Vagina (tissue), 2 donors: ENCODE results near the gene WNT7A. TPM values are rescaled to one million over a fixed set of nuclear protein-coding genes. Genes with fewer than 3 reads are reported as not detected.
"Not testable (repeated sequence)": the region's sequence is repeated elsewhere in the genome, so short reads cannot be mapped to it uniquely, and the experiment has no call there.

Experiments
- DNase-seq, 2 donors: peaks; one replicate each; pipeline ENCODE4 v3.0.0-alpha.2; 2017; ENCODE audit errors: extremely low spot score in 2 of 2
- H3K27ac ChIP-seq: fragments of 200-600 bp; sonication (generic); one replicate; pipeline ENCODE4 v1.5.1; 2019
- H3K27me3 ChIP-seq: fragments of 200-600 bp; sonication (generic); one replicate; pipeline ENCODE4 v1.5.1; 2019
- H3K36me3 ChIP-seq, 2 donors: fragments of 200-600 bp; sonication (generic); one replicate each; pipeline ENCODE4 v1.5.1; 2017 to 2019
- H3K4me1 ChIP-seq: fragments of 200-600 bp; sonication (generic); one replicate; pipeline ENCODE4 v1.5.1; 2019
- H3K4me3 ChIP-seq, 2 donors: fragments of 200-600 bp; sonication (generic); 1 replicate in 1 of 2; 2 replicates in 1 of 2; pipeline ENCODE4 v1.5.1; 2016 to 2019
- H3K9me3 ChIP-seq: fragments of 200-600 bp; sonication (generic); one replicate; pipeline ENCODE4 v1.5.1; 2019
- CTCF ChIP-seq, 3 experiments: fragments of 450-650 bp in 2 of 3; fragments of 200-600 bp in 1 of 3; sonication (generic) in 1 of 3; IDR thresholded peaks; one replicate each; pipeline ENCODE4 v1.5.1; 2017 to 2019; ENCODE audit warnings: antibody characterized with exemption in 3 of 3, mild to moderate bottlenecking in 2 of 3, moderate library complexity in 2 of 3
- POLR2A ChIP-seq, 2 donors: fragments of 450-650 bp; IDR thresholded peaks; one replicate each; pipeline ENCODE4 v1.6.1; 2017; ENCODE audit warnings: antibody characterized with exemption in 2 of 2, mild to moderate bottlenecking in 2 of 2, moderate library complexity in 2 of 2
- POLR2AphosphoS5 ChIP-seq, 2 donors: sonication (generic); formaldehyde crosslinking; IDR thresholded peaks; one replicate each; pipeline ENCODE4 v1.9.0; 2017; ENCODE audit warnings: antibody characterized with exemption in 2 of 2, mild to moderate bottlenecking in 2 of 2, low read depth in 1 of 2; ENCODE audit not compliant: insufficient read depth in 1 of 2
- intact Hi-C: fragments of 100-400 bp; cut with DNase I; formaldehyde crosslinking; loops from one replicate; pipeline ENCODE4 v1.15.1; 2023
- total RNA-seq: library from RNA; depleted of rRNA; stranded (reverse); fragments of >200 nt; gene quantifications from one replicate; pipeline ENCODE4 v1.2.3, GENCODE V29; 2016

Gene WNT7A
- total RNA-seq, 1 donor from 2014 or later, result not detected

- intact Hi-C loops, result no loop called here
- Histone ChIP-seq H3K27me3 (no peaks in the 10 kb centered on the region), H3K36me3 (no peaks in the 10 kb centered on the region), H3K27ac (no peak overlapping the region), H3K4me3 (no peak overlapping the region), H3K9me3 (no peaks in the 10 kb centered on the region), H3K4me1 (no peaks in the 10 kb centered on the region)
- no peak for DNase-seq
- TF ChIP-seq CTCF (IDR thresholded peaks at IDR 0.05) (no peak), POLR2A (IDR thresholded peaks at IDR 0.05) (no peak)
Observed at GRCh38 chr3:13863382-13863952, 16.4 kb downstream of the WNT7A start.

GRCh38 chr3:13861461-13861860 is 18.4 kb downstream of the WNT7A start:
- Histone ChIP-seq H3K27ac (no peak overlapping the region), H3K9me3 (no peaks in the 10 kb centered on the region), H3K27me3 (no peaks in the 10 kb centered on the region), H3K4me1 (no peaks in the 10 kb centered on the region), H3K36me3 (no peaks in the 10 kb centered on the region), H3K4me3 (no peak overlapping the region)
- no peak for TF ChIP-seq CTCF (IDR thresholded peaks at IDR 0.05)
- TF ChIP-seq POLR2A (IDR thresholded peaks at IDR 0.05), result no peak
- TF ChIP-seq POLR2AphosphoS5 (IDR thresholded peaks at IDR 0.05; ENCODE audit: insufficient read depth in 1 of 2, low read depth in 1 of 2), result no peak
- intact Hi-C loops, result no loop called here
- DNase-seq, result no peak

GRCh38 chr3:13860001-13860400 is 19.9 kb downstream of the WNT7A start:
- intact Hi-C loops, result no loop called here
- DNase-seq, result no peak
- no peaks in the 10 kb centered on the region for H3K9me3 ChIP-seq
- H3K36me3 ChIP-seq, result no peaks in the 10 kb centered on the region
- H3K4me3 ChIP-seq, result no peak overlapping the region
- no peak for TF ChIP-seq CTCF (IDR thresholded peaks at IDR 0.05)
- no peak for TF ChIP-seq POLR2A (IDR thresholded peaks at IDR 0.05)
- no peak for TF ChIP-seq POLR2AphosphoS5 (IDR thresholded peaks at IDR 0.05; ENCODE audit: insufficient read depth in 1 of 2, low read depth in 1 of 2)
- H3K27ac ChIP-seq, result no peak overlapping the region
- no peaks in the 10 kb centered on the region for H3K4me1 ChIP-seq
- no peaks in the 10 kb centered on the region for H3K27me3 ChIP-seq

GRCh38 chr3:13858768-13859520 is 20.9 kb downstream of the WNT7A start:
- Histone ChIP-seq H3K36me3 (no peaks in the 10 kb centered on the region), H3K27ac (no peak overlapping the region), H3K4me1 (no peaks in the 10 kb centered on the region), H3K27me3 (no peaks in the 10 kb centered on the region), H3K9me3 (no peaks in the 10 kb centered on the region), H3K4me3 (no peak overlapping the region)
- intact Hi-C loops, result no loop called here
- TF ChIP-seq POLR2AphosphoS5 (IDR thresholded peaks at IDR 0.05; ENCODE audit: insufficient read depth in 1 of 2, low read depth in 1 of 2) (no peak), CTCF (IDR thresholded peaks at IDR 0.05) (no peak), POLR2A (IDR thresholded peaks at IDR 0.05) (no peak)
- DNase-seq, result no peak

- DNase-seq, result no peak
- TF ChIP-seq CTCF (IDR thresholded peaks at IDR 0.05) (no peak), POLR2A (IDR thresholded peaks at IDR 0.05) (no peak), POLR2AphosphoS5 (IDR thresholded peaks at IDR 0.05; ENCODE audit: insufficient read depth in 1 of 2, low read depth in 1 of 2) (no peak)
- Histone ChIP-seq H3K4me3 (no peak overlapping the region), H3K9me3 (no peaks in the 10 kb centered on the region), H3K27ac (no peak overlapping the region), H3K27me3 (no peaks in the 10 kb centered on the region), H3K36me3 (no peaks in the 10 kb centered on the region), H3K4me1 (peaks cover 8% of the 10 kb centered on the region)
- intact Hi-C loops, result no loop called here
Observed at GRCh38 chr3:13857702-13858380, 22.0 kb downstream of the WNT7A start.

- H3K4me3 ChIP-seq, H3K27ac ChIP-seq, DNase-seq, intact Hi-C loops, H3K27me3 ChIP-seq, H3K9me3 ChIP-seq, H3K36me3 ChIP-seq: not testable (repeated sequence)
- H3K4me1 ChIP-seq, result peaks cover 15% of the 10 kb centered on the region
Observed at GRCh38 chr3:13856628-13857027, 23.2 kb downstream of the WNT7A start.
